KG1 (cell line): ENCODE data around the gene VASH1.

Experiments
- DNase-seq: peaks from one replicate; lab custom pipeline; 2025; lab: John Stamatoyannopoulos, UW

VASH1 gene

DNA sequence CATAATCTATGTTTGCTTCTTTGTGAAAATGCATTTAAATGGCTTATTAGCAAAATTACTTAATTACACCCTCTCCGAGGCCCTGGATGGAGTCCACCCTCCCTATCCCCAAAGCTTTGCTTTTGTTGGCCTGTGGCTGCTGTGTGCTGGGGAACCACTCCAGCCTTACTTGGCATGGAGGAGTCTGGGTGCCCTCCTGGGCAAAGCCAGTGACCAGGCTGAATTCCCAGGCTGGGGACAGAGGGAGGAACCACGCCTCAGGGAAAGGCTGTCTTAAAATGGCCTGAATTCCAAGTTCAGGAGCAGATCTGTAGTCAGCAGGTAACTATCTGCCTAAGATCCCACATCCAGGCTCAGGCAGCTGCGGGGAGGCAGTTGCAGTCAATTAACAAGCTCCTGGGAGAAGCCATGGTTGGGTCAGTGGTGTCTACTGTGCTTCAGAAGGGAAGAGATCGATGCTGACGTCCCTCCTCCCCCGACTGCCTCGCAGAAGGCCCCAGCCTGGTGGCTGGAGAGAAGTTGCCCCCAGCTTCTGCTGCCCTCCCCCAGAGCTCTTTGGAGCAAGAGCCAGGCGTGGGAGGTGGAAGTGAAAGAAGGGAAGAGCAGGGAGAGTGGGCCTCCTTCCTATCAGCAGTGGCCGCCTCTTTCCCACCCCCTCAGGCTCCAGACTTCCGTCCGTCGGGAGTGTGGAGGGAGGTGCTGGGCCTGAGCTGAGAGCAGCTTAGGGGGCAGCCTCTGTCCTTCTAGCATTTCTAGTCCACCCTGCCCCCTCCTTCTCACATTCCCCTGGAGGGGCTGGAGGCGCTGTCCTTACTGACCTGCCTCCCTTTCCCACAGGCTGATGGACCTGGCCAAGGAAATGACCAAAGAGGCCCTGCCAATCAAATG, 11.3 kb downstream of the VASH1 start:
- DNase-seq = no peak

GRCh38 chr14:76773188-76773885, 12.1 kb downstream of the VASH1 start:
- no peak for DNase-seq

- DNase-seq = no peak
Measured at GRCh38 chr14:76773956-76774820, 12.9 kb downstream of the VASH1 start.

GRCh38 chr14:76774821-76775694, 13.8 kb downstream of the VASH1 start:
- no peak for DNase-seq

DNA sequence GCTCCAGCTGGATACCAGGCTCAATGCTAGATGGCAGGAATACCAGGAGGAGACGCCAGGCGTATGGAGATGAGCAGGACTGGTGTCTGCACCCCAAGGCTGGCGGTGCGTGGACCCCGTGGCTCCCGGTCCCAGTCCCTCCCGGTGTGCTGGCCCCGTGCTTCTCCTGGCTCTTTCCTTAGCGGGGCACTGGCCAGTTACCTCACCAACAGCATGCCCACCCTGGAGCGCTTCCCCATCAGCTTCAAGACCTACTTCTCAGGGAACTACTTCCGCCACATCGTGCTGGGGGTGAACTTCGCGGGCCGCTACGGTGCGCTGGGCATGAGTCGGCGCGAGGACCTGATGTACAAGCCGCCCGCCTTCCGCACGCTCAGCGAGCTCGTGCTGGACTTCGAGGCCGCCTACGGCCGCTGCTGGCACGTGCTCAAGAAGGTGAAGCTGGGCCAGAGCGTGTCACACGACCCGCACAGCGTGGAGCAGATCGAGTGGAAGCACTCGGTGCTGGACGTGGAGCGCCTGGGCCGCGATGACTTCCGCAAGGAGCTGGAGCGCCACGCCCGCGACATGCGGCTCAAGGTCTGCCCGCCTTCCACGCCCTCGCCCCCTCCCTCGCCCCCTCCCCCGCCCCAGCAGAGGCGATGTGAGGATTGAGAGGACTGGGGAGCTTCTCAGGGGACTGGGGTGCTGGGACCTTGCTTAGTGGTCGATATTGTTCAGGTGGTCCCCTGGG, 14.6 kb downstream of the VASH1 start:
- DNase-seq = no peak

- no peak for DNase-seq
Measured at GRCh38 chr14:76776428-76777251, 15.4 kb downstream of the VASH1 start.

- no peak for DNase-seq
Measured at GRCh38 chr14:76777721-76778120, 16.5 kb downstream of the VASH1 start.

DNA sequence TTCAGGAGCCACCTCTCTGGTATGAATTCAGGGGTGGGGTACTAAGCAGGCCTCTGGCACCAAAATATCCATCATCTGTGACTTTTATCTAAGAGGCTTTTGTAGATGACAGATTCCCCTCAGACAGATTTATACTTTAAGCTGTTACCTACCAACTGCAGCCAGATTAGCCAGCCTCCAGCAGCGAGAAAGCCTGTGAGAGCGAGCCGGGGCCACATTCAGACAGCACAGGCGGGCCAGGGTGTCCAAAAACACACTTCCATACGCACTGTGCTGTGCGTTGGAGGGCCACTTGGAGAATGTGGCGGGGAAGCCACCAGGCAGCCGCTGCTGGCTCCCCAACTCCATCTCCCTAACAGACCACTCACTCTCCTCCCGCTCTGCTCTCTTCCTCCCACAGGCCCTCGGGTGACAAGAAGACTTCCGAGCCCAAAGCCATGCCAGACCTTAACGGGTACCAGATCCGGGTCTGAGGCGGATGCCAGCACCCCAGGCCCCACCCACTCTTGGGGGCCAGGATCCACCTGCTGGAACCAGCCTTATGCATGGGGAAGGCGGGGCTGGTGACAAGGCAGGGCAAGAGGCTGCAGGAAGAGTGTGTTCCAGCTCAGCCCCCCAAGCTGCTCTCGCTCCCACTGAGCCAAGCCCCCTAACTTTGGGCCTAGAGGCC, 17.4 kb downstream of the VASH1 start:
- no peak for DNase-seq

DNA sequence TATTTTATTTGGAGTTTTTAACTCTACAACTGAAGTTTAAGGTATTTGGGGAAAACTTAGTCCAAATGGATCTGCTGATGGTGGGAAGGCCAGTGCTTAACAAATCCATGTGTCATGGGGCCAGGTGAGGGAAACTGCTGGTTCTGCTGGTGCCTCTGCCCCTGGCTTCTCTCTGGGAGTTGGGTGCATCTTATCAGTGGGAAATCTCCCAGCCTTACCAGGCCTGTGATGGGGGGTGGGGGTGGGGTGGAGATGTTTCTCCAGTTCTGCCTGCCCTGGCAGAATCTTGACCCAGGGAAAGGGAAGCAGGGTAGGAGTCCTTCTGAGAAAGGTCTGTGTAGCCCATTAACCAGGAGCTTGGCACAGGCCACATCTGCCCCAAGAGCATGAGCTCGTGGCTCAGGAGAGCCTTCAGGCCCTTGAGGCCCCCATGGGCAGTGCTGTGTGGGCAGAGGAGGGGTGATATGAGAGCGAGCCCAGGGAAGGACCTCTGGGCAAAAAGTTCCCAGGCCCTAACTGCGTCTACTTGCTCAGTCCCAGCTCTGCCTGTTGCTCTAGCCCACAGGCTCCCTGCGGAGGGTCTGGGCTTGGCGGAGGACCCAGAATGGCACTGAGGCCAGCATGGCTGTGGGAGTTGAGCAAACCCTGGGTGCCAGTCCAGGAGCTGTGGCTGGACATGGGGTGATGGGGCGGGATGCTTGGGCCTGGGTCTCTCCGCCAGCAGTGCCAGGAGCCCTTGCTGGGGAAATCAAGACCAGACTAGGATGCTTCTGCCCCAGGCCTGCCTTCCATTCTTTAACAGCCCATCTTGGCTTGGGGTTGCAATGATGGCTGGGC, 18.2 kb downstream of the VASH1 start:
- no peak for DNase-seq

GRCh38 chr14:76780058-76780345, 18.7 kb downstream of the VASH1 start:
- no peak for DNase-seq

GRCh38 chr14:76780360-76780759, 19.1 kb downstream of the VASH1 start:
- no peak for DNase-seq

DNA sequence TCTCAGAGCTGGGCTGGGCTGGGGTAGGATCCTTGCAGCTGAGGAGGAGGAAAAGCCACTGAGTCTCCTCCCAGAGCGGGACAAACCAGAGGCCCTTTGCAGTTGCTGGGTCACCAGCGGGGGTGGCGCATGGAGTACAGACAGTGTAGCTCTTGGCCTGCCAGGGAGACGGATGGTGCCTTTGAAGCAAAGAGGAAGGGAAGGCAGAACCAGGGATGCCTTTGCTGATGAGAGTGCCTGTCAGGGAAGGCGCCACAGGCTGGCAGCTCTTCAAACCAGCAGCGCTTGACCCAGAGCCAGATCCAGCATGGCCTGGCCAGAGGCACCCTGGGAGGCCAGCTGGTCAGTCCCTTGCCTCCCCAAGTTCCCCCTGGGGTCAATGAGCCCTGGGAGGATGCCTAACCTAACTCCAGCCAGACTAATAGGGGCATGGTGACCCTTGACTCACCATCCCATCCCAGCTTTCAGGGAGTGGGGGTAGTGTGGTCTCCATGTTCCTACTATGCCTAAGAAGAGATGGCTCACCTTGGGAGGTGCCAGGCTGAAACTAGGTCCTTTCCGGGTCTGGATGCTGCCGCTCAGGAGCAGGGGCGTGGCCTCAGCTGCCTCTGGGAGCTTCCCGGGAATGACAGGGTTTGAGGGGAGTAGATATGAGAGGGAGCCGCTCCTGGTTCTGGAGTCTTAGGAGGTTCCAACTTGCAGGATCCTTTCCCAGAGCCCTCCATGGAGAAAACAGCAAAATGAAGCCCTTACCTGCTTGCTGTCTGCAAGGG, 19.8 kb downstream of the VASH1 start:
- no peak for DNase-seq

DNA sequence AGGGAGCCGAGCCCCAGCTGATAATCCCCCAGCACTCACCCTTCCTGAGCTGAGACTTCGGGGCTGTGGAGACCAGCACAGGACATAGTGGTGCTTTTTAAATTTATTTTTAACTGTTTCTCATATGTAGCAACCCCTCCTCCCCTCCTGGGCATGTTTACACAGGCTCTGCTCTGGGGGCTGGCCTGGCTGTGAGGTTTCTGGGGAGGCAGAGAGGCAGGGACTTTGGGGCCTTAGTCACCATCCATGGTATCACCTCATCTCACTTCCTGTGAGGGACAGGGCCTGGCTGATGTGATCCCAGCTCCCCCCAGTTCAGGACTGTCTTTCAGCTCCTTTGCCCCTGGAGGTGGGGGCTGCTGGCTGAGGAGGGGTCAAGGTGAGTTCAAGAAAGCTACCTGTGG, 20.4 kb downstream of the VASH1 start:
- no peak for DNase-seq

- no peak for DNase-seq
Measured at GRCh38 chr14:76782115-76782884, 21.0 kb downstream of the VASH1 start.

DNA sequence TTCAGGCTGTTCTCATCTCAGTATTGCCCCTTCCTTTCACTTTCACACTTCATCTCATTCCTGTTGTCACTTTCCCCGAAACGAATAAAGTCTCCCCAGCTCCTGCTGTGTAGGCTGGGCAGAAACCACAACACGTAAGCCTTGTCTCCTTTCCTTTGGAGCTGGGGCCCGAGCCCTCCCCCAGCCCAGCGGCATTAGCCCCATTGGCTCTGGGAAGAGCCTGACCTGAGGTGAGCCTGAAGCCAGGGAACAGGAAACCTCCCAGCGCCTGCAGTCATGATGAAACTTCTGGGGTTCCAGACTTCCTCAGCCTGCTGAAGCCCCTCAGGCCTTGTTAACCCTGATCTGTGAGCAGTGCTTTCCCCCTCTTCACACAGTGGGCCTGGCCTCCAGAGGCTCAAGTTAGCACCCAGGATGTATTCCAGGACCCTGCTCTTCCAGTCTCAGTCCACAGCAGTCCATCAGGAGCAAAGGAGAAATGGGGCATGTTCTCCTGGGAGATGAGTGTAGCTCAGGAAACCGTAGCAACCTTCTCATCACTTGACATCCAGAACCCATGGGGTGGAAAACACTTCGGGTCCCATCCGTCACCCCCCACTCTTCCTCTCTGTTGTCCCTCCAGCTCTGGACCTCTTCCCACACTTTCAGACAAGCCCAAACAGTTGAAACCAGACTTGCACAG, 21.8 kb downstream of the VASH1 start:
- peak; percentile 18 for DNase-seq

DNA sequence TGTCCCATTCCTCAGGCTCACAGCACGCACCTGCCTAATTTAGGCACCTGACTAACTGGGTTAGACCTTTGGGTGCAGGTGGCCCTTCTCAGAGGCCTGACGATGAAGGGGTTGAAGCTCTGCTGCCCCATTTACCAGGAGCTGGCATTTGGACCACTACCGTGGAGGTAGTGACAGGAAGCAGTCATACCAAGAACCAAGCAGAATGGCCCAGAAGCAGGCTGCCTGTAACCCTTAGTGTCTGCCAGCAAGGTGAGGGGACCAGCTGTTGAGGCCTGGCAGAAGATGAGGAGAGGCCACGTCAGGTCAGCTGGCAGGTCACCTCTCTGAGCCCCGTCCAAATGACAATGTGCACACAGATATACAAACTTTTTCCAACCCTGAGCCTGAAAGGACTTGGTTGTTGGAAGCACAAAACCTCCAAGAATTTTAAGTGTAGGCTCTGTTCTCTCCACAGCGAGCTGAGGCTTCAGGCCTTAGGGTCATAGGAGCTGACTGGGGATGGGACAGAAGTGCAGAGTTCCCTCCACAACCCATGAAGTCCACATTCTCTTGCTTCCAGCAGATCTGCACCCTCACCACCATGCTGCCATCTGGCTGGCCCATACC, 23.1 kb downstream of the VASH1 start:
- DNase-seq = no peak
